HG02759 (cell line): Measurements from ENCODE around the gene RANBP9.

ENCODE experiments used
- ATAC-seq: cut with Tn5 transposase; IDR thresholded peaks from one replicate; pipeline ENCODE4 v1.9.1; 2021; ENCODE audit warnings: mild to moderate bottlenecking, moderate library complexity; ENCODE audit not compliant: unreplicated experiment

Gene RANBP9

GRCh38 chr6:13604546-13605416 is 106.9 kb downstream of the RANBP9 start:
- no peak for ATAC-seq

GRCh38 chr6:13604135-13604534 is 107.5 kb downstream of the RANBP9 start:
- no peak for ATAC-seq

- ATAC-seq, result no peak
These were observed 111.6 kb downstream of the RANBP9 start for GRCh38 chr6:13600036-13600435.

DNA sequence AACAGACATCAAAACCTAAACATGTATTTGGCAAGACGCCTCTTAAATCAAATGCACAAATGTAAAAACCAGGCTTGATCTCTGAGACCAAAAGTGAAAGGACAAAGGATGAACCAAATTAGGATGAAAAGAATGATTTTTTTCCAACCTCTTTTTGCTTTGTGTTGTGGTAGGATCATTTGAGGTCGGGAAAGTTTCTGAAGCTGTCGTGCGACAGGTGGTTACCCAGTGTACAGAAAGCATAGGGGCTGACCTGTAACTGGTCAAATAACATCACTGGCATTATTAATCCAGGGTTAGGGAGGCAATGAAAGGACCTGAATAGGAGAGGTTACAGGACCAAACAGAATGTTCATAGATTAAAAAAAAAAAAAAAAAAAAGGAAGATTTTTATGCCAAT is 114.6 kb downstream of the RANBP9 start:
- no peak for ATAC-seq

DNA sequence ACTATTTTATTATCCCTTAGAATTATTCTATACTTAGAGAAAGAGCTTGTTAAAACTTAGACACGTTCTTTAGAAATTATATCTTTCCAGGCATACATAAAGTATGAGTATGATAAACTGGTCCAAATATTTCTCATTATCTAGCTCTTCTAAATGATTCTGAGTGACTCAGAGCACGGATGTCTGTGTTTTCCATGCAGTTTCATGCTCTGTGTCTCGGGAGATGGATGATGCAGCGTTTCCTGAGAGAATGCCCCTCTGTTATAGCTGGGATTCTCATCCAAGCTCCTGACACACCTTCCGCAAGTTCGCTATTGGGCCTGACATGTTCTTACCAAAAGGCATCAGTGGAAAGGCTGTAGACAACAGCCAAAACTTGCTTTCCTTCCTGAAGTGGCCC is 117.9 kb downstream of the RANBP9 start:
- no peak for ATAC-seq

DNA sequence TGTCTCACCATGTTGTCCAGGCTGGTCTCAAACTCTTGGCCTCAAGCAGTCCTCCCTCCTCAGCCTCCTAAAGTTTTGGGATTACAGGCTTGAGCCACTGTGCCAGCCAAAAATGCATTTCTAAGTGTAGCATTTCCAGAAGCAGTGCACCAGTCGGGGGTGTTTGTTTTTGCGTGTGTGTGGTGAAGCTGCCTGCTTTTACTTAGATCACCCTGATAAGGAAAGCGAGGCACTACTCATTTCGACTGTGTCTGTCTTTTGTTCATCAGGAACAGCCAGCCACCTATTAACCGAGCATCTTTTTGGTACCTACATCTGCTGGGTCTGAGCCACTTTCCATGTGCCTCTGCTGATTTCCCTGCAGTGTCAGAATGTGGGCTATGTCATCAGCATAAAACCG is 118.5 kb downstream of the RANBP9 start:
- ATAC-seq, result no peak

- ATAC-seq, result no peak
These were observed 120.3 kb downstream of the RANBP9 start for GRCh38 chr6:13591205-13591921.

DNA sequence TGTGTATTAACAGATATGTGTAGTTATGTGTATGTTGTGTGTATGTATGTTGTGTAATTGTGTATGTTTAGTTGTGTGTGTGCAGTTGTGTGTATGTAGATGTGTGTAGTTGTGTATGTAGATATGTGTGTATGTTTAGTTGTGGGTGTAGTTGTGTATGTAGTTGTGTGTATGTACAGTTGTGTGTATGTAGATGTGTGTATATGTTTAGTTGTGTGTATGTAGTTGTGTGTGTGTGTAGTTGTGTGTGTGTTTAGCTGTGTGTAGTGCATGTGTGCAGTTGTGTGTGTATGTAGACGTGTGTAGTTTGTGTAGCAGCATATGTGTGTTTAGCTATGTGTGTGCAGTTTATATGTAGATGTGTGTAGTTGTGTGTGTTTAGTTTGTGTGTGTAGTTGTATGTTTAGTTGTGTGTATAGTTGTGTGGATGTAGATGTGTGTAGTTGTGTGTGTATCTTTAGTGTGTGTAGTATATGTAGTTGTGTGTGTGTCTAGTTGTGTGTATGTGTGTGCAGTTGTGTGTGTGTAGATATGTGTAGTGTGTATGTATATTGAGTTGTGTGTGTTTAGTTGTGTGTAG is 121.0 kb downstream of the RANBP9 start:
- ATAC-seq, result no peak

- ATAC-seq, result no peak
These were observed 121.8 kb downstream of the RANBP9 start for GRCh38 chr6:13589801-13590200.

- ATAC-seq, result no peak
These were observed 124.8 kb downstream of the RANBP9 start for GRCh38 chr6:13586603-13587542.

DNA sequence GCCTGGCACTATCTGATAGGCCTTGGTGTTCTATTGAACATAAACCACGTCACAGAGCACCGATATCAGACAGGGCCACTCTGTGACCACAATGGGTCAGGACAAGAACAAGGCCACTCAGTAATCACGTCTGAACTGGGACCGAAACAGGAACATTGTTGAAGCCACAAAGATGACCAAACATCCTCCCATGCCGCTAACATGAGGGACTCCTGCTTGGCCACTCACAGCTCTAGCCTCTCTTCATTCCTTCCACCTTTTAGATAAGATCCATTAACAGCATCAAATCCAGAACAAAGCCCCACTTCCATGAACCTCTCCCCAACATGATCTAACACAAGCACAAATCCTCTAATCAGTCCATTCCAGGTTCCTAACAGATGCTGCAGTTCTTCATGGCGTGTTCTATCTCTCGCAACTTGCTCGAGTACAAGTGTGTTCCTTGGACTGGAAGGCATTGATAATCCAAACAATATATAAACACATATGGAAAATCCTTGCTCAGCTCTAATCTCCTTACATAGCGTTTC is 129.9 kb downstream of the RANBP9 start:
- no peak for ATAC-seq

DNA sequence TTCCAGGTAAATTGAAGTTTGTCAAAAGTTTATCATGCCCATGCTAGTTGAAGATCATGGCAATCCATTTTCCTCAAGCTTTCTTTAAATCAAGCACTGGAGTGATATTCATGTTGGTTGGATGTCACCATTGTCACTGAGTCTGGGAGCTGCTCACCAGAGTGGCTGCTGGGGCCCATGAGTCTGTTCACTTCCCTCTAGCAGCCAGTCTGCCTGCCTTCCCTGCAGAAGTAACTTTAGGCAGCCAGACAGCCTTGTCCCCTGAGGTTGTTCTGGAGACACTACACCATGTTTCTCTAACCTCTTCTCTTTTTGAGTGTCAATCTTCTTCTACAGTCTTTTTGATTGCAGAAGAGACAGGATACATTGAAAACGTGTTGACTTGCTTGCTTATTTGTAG is 131.7 kb downstream of the RANBP9 start:
- no peak for ATAC-seq

GRCh38 chr6:13577926-13578325 is 133.7 kb downstream of the RANBP9 start:
- ATAC-seq, result no peak

DNA sequence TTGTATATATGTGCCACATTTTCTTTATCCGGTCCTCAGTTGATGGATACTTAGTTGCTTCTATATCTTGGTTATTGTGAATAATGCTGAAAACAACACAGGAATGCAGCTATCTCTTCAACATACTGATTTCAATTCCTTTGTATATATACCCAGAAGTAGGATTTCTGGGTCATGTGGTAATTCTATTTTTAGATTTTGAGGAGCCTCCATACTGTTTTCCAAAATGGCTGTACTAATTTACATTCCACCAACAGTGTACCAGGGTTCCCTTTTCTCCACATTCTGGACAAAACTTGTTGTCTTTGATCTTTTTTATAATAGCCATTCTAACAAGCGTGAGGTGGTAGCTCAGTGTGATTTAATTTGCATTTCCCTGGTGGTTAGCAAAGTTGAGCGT is 135.6 kb downstream of the RANBP9 start:
- no peak for ATAC-seq

DNA sequence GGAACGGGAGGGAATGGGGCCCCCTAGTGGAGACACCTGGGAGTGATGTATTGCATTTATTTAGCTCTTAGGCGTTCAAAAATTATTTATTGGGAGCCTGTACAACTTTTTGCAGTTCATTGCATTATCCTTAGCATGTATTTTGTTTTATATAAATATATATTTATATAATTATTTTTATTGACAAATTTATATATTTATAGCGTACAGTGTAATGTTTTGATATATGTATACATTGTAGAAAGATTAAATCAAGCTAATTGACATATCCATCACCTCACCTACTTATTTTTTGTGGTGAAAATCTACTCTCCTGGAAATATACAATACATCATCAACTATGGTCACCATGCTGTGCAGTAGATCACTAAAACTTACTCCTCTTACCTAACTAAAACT is 136.3 kb downstream of the RANBP9 start:
- ATAC-seq, result no peak

GRCh38 chr6:13574571-13575376 is 136.9 kb downstream of the RANBP9 start, which contains the start of gene SIRT5:
Gene SIRT5, plus strand, starts transcription at chr6:13574601. Its CDS starts 9,510 bp downstream, at chr6:13584111.
- ATAC-seq, result peak; percentile 65

- peak; percentile 90 for ATAC-seq
These were observed 137.5 kb downstream of the RANBP9 start for GRCh38 chr6:13574149-13574570.

DNA sequence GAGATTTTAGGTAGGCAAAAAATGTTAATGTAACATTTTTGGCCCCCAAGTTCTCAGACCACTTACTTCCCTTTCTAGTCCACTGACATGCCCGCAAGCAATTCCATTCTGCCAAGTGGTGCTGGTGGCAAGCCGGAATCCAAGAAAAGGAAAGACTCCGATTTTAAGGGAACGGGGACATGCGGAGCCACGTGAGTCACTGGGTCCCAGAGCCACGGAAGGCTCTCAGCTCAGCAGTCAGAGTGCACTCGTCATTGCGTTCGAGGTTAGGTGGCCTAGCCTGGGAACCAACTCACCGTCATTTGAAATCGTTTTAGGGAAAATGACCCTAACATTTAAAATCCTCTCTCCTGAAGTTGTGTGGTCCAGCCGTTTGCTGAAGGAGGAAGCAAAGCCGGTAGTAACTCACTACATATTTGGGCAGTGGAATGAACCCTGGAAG is 137.9 kb downstream of the RANBP9 start:
- no peak for ATAC-seq

GRCh38 chr6:13572951-13573654 is 138.5 kb downstream of the RANBP9 start:
- no peak for ATAC-seq
